GM21526 (cell line): ENCODE measurements around the gene HNMT.
"Not testable (repeated sequence)": the region's sequence is repeated elsewhere in the genome, so short reads cannot be mapped to it uniquely, and the experiment has no call there.

Experiments used
- ATAC-seq: cut with Tn5 transposase; IDR thresholded peaks from one replicate; pipeline ENCODE4 v1.9.1; 2021; ENCODE audit warnings: moderate library complexity; ENCODE audit not compliant: unreplicated experiment, low FRiP score

HNMT gene

DNA sequence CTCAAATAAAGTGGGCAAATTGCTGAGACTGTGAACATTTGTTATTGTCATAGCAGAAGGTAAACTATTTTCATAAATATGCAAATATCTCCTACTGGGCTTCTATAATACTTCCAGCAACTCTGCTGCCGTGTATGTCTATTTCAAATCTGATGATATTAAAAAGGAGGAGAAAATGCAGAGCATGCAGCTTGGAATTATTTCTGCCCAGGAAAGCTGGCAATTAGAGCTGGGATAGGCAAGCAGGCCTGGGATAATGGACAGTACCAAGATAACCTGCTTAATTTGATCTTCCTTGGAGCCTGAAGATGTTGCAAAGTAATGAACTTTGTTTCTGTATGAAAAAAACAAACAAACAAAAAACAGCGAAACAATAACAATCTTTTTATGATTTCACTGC is 72.8 kb downstream of the HNMT start:
- no peak for ATAC-seq

DNA sequence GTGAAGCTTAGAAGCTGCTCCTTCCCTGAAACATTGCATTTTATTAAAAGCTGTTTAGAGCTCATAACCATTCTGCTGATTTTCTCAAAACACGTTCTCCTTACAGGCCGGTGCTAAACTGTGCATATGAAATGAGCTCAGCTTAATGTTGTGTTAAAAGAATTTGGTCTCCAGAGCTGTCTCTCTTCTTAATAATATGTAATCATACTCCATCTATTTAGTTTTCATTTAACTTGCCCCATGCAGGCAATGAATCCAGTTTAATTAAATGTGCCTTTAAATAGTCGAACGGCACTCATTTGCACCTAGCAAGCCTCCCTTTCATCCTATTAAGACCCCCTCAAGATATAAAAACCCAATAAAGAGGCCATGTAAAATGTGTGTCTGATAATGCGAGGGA is 76.3 kb downstream of the HNMT start:
- no peak for ATAC-seq

DNA sequence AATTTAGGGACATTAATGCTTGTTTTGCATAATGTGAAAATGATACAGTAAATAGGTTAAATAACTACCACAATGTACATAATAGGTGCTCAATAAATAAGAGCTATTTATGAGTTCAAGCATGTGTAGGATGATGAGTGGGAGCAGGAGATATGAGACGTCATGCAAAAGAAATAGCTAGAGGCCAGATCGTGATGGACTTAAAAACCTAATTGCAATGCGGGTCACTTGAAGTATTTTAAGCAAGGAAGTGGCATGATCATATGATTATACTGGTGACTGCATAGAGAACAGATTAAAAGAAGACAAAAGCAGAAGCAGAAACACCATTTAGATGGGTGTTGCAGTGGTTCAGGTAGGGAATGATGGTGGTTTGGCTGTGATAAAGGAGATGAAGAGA is 78.0 kb downstream of the HNMT start:
- ATAC-seq = no peak

DNA sequence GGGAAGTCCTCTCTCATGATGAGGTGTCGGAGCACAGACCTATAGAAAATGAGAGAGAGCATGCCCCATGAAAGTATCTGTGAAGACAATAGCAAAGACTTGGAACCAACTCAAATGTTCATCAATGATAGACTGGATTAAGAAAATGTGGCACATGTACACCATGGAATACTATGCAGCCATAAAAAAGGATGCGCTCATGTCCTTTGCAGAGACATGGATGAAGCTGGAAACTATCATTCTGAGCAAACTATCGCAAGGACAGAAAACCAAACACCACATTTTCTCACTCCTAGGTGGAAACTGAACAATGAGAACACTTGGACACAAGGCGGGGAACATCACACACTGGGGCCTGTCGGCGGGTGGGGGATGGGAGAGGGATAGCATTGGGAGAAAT is 79.3 kb downstream of the HNMT start:
- ATAC-seq = not testable (repeated sequence)

DNA sequence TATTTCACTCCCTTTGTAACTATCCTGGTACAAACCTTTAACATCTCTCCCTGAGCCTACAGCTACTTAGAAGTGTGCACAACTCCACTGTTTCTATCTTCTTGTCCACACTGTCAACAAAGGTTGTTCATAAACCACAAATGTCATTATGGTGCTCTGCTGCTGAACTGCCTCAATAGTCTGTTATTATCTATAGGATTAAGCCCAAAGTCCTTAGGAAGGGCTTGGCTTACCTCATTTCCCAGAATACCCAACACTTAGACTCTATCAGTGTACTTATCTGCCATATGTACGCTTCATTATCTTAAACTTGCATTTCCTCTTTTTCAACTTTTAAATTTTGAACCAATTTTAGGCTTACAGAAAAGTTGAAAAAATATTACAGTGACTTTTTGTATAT is 94.2 kb downstream of the HNMT start:
- no peak for ATAC-seq

DNA sequence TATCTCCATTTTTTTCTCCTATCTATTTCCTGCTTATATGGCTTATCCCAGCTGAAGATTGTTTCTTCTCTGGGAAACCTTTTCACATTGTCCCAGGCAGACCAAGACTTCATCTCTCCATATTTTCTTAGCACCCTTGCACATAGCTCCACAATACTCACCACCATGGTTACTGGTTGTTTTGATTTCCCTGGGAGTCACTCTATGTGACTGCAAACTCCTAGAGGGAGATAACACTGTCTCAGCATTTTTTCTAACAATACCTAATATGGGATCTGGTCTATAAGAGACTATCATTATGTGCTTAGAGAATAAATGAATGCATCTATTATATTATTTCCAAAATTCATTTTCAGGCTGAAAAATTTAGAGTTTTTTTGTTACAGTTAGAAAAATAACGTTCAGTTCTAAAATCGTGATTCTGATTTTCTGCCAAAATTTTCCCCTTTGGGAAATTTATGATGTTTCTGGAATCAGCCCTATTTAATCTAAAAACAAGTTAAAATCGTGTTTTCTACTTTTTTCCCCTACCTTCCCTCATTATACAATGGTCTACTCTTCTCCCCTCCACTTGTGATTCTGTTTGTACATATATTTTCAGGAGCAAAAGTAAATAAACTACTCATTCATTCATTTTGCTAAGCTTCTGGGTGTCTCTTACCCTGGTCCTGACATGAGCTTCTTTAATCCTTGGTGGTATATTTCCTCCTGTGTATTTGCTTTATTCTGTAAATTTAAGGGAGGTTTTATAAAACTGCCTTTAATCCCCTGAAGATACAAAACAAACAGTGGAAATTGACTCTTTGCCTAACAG is 95.4 kb downstream of the HNMT start:
- no peak for ATAC-seq

DNA sequence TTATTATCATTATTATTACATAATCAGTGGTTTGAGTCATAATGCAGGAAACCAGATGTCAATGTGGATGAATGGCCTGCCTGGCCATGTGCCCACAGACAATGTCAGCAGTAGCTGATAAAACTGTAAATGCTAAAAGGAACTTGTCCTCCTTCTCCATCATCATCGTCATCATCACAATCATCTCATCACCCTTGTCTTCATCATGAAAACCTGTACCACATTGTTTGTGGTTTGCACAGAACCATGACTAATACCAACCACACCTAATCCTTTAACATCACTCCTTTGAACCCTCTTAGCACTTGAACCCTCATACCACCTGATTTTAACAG is 96.0 kb downstream of the HNMT start:
- no peak for ATAC-seq

DNA sequence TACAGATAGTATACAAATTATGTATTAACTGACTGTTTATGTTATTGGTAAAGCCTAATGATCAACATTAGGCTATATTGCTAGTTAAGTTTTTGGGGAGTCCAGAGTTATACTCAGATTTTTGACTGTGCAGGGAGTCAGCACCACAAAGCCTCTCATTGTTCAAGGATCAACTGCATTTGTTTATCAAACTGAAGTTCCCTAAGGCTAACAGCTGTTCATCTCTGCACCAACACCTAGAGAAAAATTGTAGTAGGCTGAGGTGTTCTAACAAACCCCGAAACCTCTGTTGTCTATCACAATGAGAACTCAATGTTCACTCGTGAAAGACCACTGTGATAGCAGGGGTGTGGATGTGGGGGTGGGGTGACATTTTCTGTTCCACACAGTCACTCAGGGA is 97.7 kb downstream of the HNMT start:
- no peak for ATAC-seq

DNA sequence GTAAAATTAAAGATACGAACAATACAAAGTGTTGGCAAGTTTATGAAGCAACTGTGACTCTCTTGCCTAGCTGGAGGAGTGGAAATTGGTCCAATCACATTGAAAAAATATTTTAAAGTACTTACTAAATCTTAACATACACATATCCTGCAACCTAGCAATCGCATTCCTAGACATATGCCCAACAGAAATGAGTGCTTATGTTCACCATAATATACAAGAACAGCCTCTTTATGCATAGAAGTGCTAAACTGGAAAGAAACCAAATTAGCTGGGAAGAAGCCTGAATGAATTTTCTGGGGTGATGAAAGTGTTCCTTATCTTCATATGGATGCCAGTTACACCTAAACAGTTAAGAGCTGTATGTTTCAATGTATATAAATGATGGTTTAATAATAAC is 98.9 kb downstream of the HNMT start:
- no peak for ATAC-seq
